Activated CD4-positive, CD25-positive, alpha-beta regulatory T cell treated with anti-CD3 and anti-CD28 coated beads, Interleukin-2, amount 50 U/mL, for 24 hours (primary cell): ENCODE results near the gene IDH3A.

ENCODE experiments used
- ATAC-seq, 2 donors: fragments of 150-1000 bp; cut with Tn5 transposase; one replicate each; pipeline ENCODE4 v1.10.0; 2021; ENCODE audit warnings: mild to moderate bottlenecking in 1 of 2, moderate library complexity in 1 of 2

The IDH3A gene

DNA sequence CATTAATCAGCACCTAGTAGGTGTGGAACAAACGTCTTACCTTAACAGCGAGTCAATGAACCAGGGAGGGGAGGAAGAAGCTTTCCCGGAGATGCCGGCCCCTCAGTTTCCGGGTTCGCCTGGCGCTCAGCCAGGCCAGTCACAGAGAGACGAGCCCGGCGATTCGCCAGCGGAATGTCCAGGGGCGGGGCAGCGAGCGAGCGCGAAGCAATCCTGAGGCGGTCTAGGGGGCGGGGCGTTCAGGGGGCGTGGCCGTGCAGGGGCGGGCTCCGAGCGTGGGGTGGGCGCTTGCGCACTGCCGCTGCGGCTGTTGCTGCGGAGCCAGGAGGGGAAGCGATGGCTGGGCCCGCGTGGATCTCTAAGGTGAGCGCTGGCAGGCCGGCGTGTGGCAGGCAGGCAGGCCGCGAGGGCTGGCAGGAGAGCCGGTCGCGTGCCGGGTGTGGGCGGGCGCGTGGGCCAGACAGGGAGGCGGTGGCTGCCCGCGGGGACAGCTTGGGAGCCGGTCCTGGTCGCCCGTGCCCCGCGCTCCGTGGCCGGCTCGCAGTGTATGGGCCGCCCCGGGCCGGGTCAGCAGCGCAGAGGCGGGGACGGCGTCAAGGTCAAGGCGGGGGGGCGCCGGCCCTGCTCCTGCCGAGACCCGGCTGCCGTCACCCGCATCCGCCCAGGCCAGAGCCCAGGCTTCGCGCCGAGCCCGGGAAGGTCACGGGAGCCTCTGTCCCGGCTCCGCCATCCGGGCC is at the start of gene IDH3A:
IDH3A (plus strand) TSS at position 295 of the 737 bp plus-strand sequence; CDS start at position 337, 42 bp downstream.
- ATAC-seq, result peak; percentile 92 to 94

DNA sequence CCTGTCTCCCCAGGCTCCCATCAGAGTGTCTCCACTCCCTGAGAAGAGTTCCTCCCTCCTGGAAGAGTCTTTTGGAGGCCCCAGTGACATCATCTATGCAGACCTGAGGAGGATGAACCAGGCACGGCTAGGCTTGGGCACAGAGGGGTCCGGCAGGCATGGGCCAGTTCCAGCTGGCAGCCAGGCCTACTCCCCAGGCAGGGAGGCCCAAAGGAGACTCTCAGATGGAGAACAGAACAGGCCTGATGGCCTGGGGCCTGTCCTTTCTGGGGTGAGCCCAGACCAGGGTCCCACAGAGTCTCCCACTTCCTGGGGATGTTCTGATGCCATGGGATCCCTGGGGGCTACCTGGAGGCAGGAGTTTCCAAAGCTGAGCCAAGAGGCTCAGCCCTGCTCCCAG is 48.3 kb upstream of the IDH3A start:
- ATAC-seq, result no peak

DNA sequence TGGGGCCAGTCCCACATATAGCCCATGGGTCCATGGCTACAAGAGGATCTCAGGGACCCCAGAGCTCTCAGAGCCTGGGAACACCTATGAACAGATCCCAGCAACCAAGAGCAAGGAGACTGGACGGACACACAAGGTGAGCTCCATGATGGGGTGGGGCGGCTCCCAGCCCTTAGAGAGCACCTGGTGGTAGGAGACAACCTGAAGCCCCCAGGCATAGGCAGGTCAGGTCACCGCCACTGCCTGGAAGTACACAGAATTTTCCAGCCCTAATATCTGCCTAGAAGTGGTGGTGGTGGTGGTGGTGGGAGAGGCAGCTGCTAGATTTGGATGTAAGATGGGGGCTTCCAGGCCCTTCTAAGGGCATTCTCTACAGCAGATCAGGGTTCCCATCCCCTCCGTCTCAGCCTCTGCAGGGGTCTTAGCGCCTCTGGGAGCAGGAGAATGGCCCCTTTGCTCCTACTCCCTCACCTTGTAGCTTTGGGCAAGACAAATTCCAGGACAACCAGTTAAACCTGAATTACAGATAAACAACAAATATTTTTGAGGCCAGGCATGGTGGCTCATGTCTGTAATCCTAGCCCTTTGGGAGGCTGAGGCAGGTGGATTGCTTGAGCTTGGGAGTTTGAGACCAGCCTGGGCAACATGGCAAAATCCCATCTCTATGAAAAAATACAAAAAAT is 47.6 kb upstream of the IDH3A start:
- no peak for ATAC-seq

DNA sequence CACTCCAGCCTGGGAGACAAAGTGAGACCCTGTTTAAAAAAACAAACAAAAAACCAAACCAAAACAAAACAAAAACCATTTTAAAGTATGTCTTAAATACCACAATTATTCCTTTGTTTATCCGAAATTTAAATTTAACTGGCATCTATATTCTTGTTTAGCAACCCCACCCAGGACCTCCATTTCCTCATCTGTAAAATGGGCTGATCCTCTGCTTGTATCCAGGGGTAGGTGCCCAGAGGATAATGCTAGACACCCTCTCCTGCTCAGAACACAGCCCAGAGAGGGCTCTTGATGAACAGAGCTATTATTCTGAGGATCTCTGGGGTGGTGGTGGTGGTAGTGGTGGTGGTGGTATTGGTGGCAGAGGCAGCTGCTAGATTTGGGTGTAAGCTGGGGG is 47.0 kb upstream of the IDH3A start:
- no peak for ATAC-seq

DNA sequence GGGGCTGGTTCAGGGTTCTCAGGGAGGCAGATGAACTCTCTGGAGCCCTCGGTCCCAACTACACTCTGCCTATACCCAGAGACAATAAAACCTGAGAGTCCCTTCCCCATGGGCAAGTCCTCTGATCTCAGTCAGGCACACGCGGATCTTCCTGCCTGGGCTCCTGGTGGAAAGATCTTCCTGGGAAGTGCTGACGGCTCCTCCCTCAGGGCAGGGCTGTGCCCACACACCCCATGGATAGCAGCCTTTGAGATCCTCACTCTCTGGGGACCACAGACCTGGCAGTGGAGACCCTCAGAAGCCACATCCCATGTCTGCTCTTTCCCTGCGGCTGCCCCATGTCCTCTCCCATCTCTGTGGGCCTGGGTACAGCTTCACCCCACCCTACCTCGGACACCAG is 46.4 kb upstream of the IDH3A start:
- no peak for ATAC-seq

DNA sequence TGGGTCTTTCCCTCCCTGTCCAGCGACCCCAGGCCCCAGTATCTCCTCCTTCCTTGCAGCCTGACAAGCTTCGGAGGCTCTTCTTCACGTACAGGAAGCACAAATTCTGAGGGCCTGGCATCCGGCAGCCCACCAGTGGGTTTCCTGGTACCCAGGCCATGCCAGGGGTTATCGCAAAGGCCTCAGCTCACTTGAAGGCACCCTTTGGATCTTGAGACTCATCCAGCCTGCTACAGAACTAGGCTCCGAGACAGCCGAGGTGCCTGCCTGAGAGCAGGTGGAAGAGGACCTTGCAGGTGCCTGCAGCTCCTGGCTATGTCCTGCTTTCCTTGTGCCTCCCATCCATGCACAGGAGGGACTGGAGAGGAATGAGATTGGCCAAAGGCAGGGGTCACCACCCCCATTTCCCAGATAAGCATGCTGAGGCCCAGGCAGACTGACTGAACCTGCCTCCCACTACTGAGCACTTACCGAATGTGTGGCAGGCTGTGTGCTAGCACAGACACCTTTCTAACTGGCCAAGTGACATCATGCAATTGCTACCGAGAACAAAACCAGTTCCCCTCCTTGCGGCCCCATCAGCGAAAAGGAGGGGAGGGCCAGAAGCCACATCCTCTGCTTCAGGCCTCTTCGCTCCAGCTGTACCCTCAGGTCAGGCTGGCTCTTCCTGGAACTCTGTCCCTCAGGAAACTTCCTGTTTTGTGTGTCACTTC is 45.6 kb upstream of the IDH3A start:
- peak; percentile 76 to 88 for ATAC-seq

DNA sequence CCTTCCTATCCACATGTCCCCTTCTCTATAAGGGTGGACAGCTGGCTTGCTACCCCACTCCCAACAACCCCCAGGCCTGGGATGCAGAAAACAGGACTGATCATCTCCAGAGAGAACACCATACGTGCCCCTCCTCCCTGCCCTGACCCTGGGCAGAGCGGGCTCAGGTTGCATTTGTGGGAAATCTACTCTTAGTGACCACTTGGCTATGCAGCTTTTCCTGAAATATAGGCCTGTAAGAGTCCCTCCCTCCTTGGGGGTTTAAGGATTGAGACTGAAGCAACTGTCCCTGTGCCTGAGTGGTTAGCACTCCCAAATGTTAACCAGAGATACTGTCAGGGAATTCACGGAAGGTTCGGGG is 45.1 kb upstream of the IDH3A start:
- peak in 1 of 2 donors; percentile 2 for ATAC-seq

DNA sequence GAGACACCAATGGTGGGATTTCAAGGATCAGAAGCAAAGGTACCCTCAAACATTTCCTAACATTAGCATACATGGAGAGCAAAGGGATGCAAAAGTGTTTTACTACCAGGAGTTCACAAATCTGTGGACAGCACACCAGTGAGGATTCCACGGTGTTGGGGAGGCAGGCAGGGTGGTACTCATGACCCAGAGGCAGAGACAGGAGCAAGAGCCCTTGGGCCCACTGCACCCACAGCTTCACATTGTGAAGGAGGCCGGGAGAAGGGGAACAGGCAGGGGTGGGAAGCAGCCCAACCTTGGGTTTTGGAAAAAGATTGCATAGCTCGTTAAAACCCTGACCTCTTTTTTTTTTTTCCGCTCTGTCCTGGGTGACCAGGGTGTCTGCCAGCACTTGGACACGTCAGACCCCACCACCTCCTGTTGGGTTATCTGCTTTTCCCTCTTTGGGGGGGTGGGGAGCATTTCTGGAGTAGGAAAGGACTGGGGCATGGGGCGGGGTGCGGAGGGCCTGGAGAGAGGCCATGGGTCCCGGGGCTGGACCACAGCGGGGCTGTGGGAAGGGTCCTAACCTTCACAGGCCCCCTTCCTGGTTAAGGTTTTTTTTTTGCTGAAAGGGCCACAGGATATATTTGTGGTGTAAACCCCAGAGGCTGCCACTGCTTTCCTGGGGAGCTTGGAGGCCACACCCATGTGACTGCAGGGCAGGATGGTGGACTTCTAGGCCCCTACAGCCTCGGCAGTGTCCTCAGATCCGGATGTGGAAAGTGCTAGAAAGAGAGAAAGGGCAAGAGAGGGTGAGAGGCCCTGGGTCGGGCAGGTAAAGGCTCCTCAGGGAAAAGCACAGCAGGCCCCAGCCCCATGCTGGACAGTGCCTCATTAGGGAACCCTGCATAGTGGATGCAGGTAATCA is 44.3 kb upstream of the IDH3A start:
- no peak for ATAC-seq

DNA sequence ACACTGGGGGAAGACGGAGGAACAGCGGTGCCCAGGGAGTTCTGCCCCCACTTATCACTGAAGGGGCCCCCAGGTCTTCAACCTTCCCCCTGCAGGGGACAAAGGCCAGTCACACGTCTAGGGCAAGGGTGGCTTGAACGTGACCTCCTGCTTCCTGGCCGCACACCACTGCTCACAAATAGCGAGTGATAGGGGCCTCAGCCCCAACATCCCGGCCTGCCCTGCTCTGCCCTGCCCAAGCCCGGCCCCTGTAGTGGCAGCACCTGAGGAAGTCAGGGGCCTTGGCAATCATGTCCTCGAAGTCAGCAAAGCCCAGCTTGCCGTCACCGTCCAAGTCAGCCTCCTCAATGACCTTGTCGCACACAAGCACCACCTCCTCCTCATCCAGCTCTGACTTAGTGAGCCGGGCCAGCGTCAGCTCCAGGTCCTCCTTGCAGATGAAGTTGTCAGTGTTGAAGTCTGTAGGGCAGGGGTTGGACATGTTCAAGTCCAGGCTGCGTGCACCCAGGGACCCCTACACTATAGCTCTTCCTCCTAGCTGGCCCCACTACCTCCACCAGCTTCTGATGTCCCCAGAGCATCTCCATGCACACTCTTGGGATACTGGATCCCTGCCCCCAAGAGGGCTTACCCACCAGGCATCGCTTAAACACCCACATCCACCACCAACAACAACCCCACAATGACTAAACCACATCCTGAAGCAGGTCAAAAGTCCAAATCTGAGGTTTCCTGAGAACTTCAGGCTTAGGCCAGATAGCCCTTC is 43.5 kb upstream of the IDH3A start:
- no peak for ATAC-seq

DNA sequence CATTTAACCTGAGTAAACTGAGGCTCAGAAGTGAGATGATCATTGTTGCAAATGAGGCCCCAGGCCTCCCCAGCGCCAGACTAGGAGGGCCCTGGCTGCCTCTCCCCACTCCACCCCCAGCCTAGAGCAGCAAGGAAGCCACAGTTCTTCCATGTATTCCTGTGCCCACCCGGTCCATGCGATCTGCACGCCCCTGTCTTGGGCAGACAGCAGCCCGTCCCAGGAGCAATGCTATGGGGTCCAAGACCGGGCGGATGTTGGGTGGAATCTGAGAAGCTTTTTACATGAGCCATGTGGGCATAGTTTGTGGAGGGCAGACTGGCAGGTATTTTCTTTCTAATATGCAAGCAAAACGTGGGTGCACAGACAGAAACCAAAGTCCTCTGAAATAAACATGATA is 41.7 kb upstream of the IDH3A start:
- no peak for ATAC-seq

DNA sequence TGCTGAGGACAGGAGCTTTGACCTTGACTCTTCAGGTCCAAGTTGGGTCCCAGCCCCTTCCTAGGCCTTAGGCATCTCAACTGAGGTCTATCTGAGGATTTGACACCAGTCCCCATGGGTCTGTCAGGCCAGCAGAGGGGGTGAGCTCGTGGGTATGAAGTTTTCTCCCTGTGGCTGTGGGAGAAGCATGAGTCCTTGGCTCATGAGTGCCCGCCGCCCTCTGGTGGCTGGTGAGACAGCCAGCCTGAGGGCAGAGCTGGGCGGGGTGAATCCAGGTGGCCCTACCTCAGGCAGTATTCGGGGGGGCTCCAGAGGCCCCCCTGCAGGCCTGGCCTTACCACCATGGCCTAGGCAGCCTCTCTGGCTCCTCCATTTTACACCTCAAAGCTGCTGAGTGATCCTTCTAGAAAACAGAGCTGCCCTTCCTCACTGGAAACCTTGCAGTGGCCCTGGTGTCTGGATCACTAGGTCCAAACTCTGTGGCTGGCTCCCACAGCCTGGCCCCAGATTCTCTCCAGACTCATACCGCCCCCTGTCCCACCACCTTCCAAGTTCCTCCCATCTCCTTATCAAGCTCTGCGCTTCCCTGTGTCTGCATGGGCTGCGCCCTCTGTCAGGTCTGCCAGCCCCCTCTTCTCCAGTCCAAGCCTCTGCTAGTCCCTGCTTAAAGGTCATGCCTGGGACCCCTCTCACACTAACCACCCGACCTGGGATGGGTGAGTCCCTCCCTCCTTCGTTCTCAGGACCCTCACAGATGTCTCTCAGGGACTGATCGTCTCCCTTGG is 40.7 kb upstream of the IDH3A start:
- ATAC-seq, result peak; percentile 77 to 79

DNA sequence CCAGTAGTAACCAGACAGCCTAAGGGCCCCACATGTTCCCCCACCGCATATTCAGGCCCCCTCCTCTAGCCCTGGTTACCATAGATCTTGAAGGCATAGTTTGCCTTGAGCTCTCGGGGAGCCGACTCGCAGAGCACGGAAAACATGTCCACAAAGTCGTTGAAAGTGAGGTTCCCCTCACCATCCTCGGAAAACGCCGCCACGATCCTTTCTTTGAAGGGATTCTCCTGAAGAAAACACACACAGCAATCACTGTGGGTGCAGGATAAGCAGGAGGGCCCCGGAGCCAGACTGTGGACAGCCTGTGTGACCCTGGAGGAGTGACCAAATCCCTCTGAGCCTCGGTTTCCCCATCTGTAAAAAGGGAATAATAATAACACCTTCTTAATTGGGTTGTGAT is 40.0 kb upstream of the IDH3A start:
- no peak for ATAC-seq

DNA sequence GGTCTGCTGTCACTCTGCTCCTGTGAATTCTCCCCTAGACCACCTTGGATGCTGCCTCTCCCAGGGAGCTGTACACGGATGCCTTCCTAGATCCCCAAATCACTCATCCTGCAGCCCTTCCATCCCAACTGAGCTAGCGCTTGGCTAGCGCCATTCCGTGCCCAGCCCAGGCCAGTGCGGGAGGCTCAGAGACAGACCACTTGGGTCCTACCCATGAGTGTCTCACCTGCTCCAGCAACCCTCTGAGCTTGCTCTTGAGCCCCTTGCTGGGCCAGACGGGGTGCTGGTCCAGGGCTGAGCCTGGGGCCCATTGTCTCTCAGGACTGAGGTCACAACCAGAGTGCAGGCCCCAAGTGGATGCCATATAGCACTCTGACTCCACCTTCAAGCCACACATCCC is 39.1 kb upstream of the IDH3A start:
- ATAC-seq, result no peak

DNA sequence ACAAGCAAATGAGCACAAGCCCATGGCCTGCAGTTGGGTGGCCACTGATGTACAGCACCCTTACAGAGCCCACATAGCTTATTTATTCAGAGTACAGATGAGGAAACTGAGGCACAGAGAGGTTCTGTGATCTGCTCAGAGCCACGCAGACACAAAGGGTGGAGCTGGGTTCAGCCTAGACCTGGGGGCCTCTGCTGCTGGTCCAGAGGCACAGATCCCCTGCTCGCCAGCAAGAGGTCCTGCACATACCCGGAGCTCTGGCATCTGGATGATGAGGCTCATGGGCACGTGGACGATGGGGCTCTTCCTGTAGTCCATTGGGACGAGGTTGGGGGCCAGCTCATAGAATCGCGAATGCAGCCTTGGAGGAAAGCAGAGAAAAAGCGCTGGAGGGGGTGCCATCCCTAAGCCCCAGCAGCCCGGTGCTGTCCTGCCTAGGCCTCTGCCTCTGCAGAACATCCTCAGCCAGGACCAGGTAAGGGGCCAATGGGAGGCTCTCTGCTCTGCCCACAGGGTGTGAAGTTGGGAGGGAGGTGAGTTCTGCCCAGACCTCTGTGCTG is 38.2 kb upstream of the IDH3A start:
- ATAC-seq, result no peak

DNA sequence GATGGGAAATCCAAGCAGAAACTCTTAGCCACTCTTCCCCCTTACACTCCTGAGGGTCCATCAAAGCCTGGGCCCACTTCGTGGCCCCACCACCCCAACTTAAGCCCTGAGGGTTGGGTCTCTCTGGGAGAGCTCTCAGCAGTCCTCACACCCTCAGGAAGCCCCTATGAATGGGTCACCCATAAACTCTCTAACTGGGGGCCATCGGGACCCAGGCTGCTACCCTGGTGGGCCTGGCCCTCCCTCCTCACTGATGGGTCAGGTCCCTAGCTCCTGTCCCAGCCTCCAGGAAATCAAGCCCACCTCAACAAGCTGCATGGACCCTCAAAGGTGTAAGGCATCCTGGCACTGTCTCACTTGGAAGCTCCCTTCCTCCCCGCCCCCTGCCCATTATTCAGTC is 37.4 kb upstream of the IDH3A start:
- ATAC-seq, result no peak

DNA sequence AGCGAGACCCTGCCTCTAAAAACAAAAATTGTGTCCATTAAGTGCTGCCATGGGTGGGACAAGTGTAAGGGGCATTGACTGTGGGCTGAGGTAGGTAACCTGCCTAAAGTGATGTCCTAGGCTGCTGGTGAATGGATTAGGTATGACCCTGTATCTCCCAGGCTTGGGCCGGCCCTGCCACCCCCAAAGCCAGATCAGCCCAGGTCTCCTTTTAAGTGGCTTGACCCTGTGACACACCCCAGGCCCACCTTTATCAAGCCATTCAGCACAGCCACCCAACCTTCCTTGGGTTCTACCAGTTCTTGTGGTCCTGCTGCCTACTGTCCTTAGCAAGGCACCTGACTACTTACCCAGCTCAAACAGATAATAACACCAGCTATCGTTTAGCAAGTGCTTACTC is 36.6 kb upstream of the IDH3A start:
- ATAC-seq, result no peak

DNA sequence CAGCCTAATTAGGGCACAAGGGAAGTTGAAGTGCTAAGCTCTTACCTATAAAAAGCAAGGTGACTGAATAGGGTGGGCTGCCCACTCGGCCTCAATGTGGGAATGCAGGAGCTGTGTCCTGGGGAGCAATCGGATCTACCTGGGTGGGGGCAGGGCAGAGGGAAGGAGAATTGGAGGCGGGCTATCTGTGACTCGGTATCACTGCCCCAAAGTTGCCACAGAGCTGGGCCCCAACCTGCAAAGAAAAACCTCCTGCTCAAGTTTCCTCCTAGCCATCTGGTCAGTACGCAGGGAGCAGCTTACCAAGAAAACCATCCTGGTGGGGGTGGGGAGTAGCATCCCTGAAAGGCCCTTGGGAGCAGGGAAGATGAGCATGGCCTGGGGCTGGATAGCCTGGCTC is 28.6 kb upstream of the IDH3A start:
- ATAC-seq, result no peak

DNA sequence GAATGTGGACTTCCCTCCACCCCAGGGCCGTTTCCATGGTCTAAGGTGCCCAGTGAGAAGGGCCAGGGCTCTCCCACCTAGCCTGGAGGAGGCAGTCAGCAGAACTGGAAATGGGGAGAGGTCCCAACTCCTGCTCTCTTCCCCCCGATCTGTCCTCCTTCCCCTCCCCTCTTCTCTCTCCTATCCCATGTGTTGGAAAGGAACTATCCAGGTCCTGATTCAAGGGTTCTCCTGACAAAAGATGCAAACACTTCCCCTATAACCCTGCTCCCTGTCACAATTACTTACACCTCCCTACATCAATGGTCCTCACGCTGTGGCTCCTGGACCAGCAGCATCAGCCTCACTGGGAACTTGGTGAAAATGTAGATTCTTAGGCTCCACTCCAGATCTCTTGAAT is 23.9 kb upstream of the IDH3A start:
- no peak for ATAC-seq

DNA sequence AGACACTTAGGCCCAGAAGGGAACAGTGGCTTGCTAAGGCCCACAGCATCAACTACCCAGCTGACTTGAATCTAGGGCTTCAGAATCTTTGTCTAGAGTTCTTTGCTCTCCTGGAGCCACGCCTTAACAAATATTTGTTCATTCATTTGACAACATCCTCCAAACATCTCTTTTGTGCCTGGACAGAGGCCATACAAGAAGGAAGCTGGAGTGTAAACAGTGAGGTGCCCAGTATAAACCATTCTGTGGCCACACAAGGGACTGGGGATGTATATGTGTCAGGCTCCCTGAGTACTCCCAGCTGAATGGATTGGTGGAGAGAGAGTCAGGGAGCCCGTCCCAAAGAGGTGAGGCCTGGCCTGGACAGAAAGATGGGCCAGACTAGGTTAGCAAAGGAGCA is 21.3 kb upstream of the IDH3A start:
- no peak for ATAC-seq

DNA sequence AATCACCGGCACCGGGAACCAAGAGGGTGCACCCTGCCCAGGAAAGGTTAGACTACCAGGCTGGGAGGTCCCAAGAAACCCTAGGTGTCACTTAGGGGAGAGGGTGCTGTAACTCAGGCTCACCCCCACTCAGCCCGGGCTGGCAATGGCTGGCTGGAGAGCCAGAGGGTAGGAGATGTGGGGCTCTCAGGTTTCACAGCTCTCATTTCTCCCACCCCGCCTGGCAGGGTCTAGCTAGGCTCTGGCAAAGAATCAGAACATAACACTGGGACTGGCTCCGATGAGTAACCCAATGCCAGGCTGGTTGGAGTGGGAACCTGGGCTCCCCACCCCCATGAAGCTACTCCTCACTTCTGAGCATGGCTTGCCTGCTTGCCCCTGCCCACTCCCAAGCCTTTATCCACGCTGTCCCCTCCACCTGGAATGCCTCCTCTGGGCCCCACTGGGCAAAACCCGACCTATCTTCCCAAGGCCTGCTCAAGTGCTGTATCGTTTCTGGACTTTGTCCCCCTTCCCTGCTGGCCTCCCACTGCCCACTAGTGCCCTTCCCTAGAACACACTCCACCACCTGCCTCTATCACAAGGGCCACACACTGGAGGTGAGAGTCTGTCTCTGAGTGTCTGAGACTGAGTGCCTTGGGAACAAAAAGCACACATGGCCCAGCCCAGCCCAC is 19.9 kb upstream of the IDH3A start:
- no peak for ATAC-seq
